ENCODE results near the gene CNTD1. TPM values are rescaled to one million over a fixed set of nuclear protein-coding genes. Genes with fewer than 3 reads are reported as not detected.

The CNTD1 gene
- total and polyA plus RNA-seq, 2 experiments from 2014 or later: 1.2 to 2.4 TPM

- no peaks in the 10 kb centered on the region for H3K27me3 ChIP-seq
- peaks cover 40% of the 10 kb centered on the region for H3K4me1 ChIP-seq (ENCODE audit: insufficient read depth)
- no peaks in the 10 kb centered on the region for H3K36me3 ChIP-seq (replicated peaks; ENCODE audit: insufficient read depth, low read depth)
- H2AFZ ChIP-seq: no peak overlapping the region
- no peaks in the 10 kb centered on the region for H4K20me1 ChIP-seq (ENCODE audit: insufficient read depth, poor library complexity, severe bottlenecking)
- DNase-seq (ENCODE audit: low spot score): no peak
- peak overlapping the region; percentile 85 for H3K27ac ChIP-seq
- peaks cover under 1% of the 10 kb centered on the region for H3K79me2 ChIP-seq
- peak overlapping the region; percentile 26 for H3K4me2 ChIP-seq
- TF ChIP-seq EZH2phosphoT487 (IDR thresholded peaks at IDR 0.05; ENCODE audit: low read depth, severe bottlenecking, unreplicated experiment) (no peak), EZH2 (IDR thresholded peaks at IDR 0.05; ENCODE audit: borderline replicate concordance) (no peak)
- TF ChIP-seq, protein P1, sequence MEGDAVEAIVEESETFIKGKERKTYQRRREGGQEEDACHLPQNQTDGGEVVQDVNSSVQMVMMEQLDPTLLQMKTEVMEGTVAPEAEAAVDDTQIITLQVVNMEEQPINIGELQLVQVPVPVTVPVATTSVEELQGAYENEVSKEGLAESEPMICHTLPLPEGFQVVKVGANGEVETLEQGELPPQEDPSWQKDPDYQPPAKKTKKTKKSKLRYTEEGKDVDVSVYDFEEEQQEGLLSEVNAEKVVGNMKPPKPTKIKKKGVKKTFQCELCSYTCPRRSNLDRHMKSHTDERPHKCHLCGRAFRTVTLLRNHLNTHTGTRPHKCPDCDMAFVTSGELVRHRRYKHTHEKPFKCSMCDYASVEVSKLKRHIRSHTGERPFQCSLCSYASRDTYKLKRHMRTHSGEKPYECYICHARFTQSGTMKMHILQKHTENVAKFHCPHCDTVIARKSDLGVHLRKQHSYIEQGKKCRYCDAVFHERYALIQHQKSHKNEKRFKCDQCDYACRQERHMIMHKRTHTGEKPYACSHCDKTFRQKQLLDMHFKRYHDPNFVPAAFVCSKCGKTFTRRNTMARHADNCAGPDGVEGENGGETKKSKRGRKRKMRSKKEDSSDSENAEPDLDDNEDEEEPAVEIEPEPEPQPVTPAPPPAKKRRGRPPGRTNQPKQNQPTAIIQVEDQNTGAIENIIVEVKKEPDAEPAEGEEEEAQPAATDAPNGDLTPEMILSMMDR (IDR thresholded peaks at IDR 0.05; ENCODE audit: poor library complexity): no peak
- no peaks in the 10 kb centered on the region for H3K9me2 ChIP-seq (replicated peaks; ENCODE audit: insufficient read depth)
- no peak overlapping the region for H3K4me3 ChIP-seq
- WGBS (ENCODE audit: low lambda C conversion rate, missing lambda C conversion rate): 57% methylated on average over 2 of the region's 2 CpGs
- H3K9me3 ChIP-seq (ENCODE audit: low read depth): no peaks in the 10 kb centered on the region
These were observed 4.6 kb downstream of the CNTD1 start for GRCh38 chr17:42803074-42803883.

DNA sequence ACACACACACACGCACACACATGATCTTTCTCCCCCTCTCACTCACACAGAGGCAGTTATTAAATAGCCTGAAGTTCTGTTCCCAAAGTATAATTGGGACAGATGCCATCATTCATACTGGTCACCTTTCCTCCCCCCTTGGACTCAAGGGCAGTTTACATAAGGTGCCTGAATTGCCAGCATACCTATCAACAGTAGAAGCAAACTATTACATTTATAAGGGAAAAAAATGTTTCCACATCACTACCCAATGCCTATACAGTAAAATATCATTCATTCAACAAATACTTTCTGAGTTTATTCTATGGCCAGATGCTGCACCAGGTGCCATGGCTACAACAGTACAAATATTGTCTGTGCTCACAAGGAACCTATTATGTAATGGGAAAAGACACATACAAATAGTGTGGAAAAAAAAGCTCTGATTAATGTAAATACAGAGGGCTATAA, 6.3 kb downstream of the CNTD1 start:
- Histone ChIP-seq H3K36me3 (replicated peaks; ENCODE audit: insufficient read depth, low read depth) (no peaks in the 10 kb centered on the region), H3K4me3 (no peak overlapping the region), H2AFZ (no peak overlapping the region), H3K9me3 (ENCODE audit: low read depth) (no peaks in the 10 kb centered on the region), H3K9me2 (replicated peaks; ENCODE audit: insufficient read depth) (no peaks in the 10 kb centered on the region), H3K79me2 (no peaks in the 10 kb centered on the region), H3K4me1 (ENCODE audit: insufficient read depth) (peaks cover 40% of the 10 kb centered on the region), H4K20me1 (ENCODE audit: insufficient read depth, poor library complexity, severe bottlenecking) (no peaks in the 10 kb centered on the region), H3K27ac (peak overlapping the region; percentile 85), H3K4me2 (no peak overlapping the region), H3K27me3 (no peaks in the 10 kb centered on the region)
- DNase-seq (ENCODE audit: low spot score): no peak
- TF ChIP-seq, protein P1 (IDR thresholded peaks at IDR 0.05; ENCODE audit: poor library complexity): no peak
- TF ChIP-seq EZH2phosphoT487 (IDR thresholded peaks at IDR 0.05; ENCODE audit: low read depth, severe bottlenecking, unreplicated experiment) (no peak), EZH2 (IDR thresholded peaks at IDR 0.05; ENCODE audit: borderline replicate concordance) (no peak)
- 95% methylated on average over 1 of the region's 1 CpG for WGBS (ENCODE audit: low lambda C conversion rate, missing lambda C conversion rate)

- Histone ChIP-seq H2AFZ (no peak overlapping the region), H3K4me2 (no peak overlapping the region), H4K20me1 (ENCODE audit: insufficient read depth, poor library complexity, severe bottlenecking) (no peaks in the 10 kb centered on the region), H3K4me3 (no peak overlapping the region), H3K27me3 (no peaks in the 10 kb centered on the region), H3K27ac (peak overlapping the region; percentile 85), H3K36me3 (replicated peaks; ENCODE audit: insufficient read depth, low read depth) (no peaks in the 10 kb centered on the region), H3K4me1 (ENCODE audit: insufficient read depth) (peaks cover 40% of the 10 kb centered on the region), H3K9me3 (ENCODE audit: low read depth) (no peaks in the 10 kb centered on the region), H3K79me2 (no peaks in the 10 kb centered on the region), H3K9me2 (replicated peaks; ENCODE audit: insufficient read depth) (no peaks in the 10 kb centered on the region)
- peak; percentile 56 for DNase-seq (ENCODE audit: low spot score)
- WGBS (ENCODE audit: low lambda C conversion rate, missing lambda C conversion rate): 93% methylated on average over 1 of the region's 1 CpG
- TF ChIP-seq EZH2phosphoT487 (IDR thresholded peaks at IDR 0.05; ENCODE audit: low read depth, severe bottlenecking, unreplicated experiment): peak; percentile 58
- TF ChIP-seq, protein P1 (IDR thresholded peaks at IDR 0.05; ENCODE audit: poor library complexity): no peak
These were observed 7.6 kb downstream of the CNTD1 start for GRCh38 chr17:42806249-42806648.

Data from hepatocyte (in vitro differentiated cells).